ENCODE results near the gene CCDC69. TPM values are rescaled to one million over a fixed set of nuclear protein-coding genes. Genes with fewer than 3 reads are reported as not detected.
"Not testable (repeated sequence)": the region's sequence is repeated elsewhere in the genome, so short reads cannot be mapped to it uniquely, and the experiment has no call there.

The CCDC69 gene
- total RNA-seq, 1 donor from 2014 or later, result 0.78 TPM

GRCh38 chr5:151245680-151246219 lies 21.9 kb upstream of the CCDC69 start:
- no peak for DNase-seq

GRCh38 chr5:151244206-151244605 lies 20.3 kb upstream of the CCDC69 start:
- no peak for DNase-seq

DNA sequence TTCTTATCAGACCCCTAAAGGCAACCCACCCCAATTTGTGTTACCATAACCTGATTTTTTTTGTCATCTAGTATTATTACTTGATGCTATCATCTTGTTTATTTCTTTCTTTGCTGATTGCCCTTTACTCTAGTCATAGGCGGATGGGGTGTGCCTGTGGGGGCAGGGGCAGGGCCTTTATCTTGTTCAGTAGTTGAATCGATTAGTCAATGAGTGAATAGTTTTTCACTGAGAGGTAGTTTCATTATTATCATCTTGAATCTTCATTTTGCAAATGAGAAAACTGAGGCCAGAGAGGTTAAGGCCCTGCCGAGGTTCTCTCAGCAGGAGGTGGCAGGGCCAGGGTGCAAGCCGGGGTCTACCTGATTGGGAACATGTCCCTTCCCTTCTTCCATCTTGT lies 19.7 kb upstream of the CCDC69 start:
- DNase-seq, result no peak

DNA sequence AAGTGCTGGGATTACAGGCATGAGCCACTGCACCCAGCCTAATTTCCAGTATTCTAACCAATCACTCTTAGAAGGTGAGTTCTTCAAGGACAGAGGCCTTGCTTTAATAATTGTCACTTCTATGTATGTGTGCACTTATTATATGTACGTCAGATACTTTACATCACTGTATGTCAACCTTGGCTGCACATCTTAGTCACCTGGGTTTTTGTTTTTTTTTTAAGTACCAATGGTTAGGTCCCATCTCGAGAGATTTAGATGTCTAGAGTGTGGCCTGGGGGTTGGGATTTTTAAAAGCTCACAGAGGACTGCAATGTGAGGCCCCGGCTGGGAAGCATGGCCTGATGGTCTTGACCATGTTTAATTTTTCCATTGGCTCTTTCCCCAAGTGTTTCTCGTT lies 19.2 kb upstream of the CCDC69 start:
- DNase-seq, result no peak

- no peak for DNase-seq
Observed at GRCh38 chr5:151240924-151241635, 17.2 kb upstream of the CCDC69 start.

DNA sequence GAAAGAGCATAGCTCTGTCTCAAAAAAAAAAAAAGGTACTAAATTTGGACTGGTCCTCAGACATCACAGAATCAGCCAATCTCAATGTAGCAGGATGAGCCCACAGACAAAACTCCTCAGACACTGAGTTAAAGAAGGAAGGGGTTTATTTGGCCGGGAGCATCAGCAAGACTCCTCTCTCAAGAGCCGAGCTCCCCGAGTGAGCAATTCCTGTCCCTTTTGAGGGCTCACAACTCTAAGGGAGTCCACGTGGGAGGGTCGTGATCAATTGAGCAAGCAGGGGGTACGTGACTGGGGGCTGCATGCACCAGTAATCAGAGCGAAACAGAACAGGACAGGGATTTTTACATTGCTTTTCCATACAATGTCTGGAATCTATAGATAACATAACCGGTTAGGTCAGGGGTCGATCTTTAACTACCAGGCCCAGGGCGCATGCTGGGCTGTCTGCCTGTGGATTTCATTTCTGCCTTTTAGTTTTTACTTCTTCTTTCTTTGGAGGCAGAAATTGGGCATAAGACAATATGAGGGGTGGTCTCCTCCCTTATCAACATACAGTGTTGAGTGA lies 16.5 kb upstream of the CCDC69 start:
- not testable (repeated sequence) for DNase-seq

DNA sequence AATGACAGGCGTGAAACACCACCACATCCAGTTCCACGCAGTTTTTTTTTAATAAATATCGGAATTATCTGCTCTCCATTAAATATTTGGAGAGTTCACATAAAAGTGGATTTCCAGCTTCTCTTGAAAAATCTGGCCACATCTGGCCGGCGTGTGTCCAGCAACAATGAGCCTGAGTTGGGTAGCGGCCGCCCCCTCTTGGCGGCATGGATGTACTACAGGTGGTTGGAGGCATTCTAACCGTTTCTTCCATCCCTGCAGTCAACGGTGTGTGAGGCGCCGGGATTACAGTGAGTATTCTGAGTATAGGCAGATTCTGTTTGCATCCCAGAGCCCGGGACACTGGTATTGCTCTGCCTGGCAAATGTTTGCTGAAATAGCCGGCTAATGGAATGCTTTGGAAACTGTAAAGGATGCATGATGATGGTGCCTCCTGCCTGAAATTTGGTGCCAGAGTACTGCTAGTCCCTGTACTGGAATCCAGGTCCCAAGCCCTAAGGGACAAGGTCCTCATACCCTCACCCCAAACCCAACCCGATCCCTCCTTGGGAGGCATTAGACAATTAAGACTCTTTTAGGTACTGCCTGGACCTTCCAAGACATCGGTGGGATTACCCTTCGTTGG lies 15.5 kb upstream of the CCDC69 start:
- no peak for DNase-seq

DNA sequence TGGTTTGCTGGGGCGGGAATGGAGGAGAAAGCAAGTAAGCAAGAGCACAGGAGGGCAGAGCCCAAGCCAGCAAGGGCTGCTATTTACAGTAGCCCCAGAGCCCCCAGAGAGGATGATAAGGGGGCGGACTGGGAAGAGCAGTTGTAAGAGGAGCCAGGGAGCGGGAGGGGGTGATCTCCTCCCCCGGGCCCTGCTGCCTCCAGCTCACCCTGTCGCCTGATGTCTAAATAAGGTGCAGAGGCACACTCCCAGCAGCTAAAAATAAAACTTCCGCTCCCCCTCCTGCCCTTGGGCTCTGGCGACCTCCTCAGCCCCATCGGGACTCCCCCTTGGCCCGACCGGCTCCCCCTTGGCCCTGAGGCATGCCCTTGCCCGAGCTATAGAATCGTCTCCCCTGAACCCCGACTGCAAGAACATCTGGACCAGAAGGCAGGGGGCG lies 14.4 kb upstream of the CCDC69 start:
- no peak for DNase-seq

DNA sequence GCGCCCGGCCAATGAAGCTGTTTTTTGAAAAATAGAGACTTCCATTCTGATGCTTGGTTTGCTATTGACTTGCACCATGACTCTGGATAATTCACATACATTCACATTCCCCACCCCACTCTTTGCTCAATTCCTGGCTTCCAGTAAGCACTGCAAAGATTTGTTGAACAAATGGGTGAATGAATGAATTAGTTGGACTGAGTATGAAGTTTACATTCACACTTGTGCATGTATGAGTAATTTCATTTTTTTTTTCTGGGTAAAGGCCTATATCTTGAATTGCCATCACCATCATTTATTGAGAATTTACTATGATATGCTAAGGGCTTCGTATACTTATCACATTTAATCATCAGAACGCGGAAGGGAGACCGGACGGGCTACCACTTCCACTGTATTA lies 13.8 kb upstream of the CCDC69 start:
- DNase-seq, result no peak

DNA sequence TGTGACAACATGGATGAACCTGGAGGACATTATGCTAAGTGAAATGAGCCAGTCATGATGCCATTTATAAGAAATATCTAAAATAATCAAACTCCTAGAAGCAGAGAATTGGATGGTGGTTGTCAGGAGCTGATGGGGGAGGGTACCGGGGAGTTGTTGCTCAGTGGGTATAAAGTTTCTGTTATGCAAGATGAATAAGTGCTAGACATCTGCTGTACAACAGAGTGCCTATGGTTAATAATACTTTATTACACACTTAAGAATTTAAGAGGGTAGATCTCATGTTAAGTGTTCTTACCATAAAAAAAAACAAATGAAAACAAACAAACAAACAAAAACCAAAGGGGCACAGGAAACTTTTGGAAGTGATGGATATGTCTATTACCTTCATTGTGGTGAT lies 13.0 kb upstream of the CCDC69 start:
- DNase-seq, result no peak

DNA sequence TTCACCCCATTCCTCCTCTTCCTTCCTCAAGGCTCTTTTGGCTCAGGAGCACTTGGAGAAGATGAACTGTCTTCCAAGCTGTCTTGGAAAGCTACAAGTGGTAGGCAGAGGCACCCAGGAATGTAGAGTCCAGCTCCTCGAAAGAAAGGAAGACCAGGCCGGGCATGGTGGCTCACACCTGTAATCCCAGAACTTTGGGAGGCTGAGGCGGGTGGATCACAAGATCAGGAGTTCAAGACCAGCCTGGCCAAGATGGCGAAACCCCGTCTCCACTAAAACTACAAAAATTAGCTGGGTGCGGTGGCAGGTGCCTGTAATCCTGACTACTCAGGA lies 11.3 kb upstream of the CCDC69 start:
- not testable (repeated sequence) for DNase-seq

GRCh38 chr5:151234476-151235238 lies 10.8 kb upstream of the CCDC69 start:
- DNase-seq, result no peak

- DNase-seq, result no peak
Observed at GRCh38 chr5:151233616-151234085, 9.8 kb upstream of the CCDC69 start.

DNA sequence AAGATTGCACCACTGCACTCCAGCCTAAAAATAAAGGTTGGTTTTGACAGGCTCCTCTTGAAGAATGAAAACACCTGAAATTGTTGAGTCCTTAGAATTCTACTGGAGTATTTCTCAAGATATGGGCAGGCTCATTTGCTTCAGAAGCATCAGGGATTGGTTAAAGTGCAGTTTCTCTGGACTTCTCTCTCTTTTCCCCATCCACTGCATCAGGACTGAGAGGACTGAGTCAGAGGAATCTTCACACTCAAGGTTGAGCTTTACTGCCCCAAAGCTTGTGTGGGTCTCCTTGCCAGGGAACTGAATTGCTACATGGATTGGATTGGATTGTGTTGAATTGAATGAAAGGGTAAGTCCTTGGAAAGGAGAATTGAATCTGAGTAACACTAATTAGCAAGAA lies 7.5 kb upstream of the CCDC69 start:
- DNase-seq, result no peak

DNA sequence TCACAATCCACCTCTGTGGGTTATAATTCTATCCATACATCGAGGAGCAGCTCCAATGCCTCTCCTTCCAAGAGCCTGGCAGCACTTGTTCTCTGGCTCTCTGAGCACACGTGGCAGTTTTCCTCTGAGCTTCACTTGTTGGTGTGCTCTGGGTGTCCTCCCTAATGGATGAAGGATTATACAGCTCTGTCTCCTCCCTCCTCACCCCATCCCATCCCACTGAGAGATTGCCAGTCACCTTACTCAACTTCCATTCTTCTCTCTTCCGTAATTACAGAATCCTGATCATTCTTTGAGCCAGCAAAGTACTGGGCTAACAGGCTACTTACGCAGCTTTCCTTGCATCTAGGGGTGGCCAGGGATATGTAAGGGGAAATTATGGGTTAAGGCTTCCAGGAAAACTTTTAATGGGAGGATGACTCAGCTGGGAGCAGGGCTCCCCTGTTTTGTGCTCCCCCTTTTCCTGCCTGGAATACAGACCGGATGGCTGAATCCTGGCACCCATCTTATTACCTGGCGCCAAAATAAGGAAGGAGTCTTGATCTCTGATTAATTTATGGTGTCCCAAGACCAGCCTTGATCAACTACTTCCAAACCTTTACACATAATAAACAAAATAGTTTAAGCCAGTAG lies 6.3 kb upstream of the CCDC69 start:
- no peak for DNase-seq

- no peak for DNase-seq
Observed at GRCh38 chr5:151228986-151229385, 5.1 kb upstream of the CCDC69 start.

GRCh38 chr5:151227918-151228447 lies 4.1 kb upstream of the CCDC69 start:
- no peak for DNase-seq

DNA sequence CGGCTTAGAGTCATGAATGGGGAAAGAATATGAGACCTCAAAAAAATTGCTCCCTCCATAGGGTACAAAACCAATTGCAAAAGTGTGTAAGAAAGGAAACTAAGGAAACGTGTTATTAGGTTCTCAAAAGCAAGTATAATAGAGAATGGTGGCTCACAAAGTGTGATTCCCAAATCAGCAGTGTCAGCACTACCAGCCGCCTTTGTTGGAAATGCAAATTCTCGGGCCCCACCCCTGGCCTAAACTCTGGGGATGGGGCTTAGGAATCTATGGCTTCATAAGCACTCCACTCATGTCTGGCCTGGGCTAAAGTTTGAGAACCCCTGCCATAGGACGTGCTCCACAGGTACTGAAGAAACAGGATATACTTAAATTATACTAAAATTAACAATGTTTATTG lies 1.6 kb upstream of the CCDC69 start:
- DNase-seq, result no peak

GRCh38 chr5:151225071-151225470 lies 1.2 kb upstream of the CCDC69 start:
- no peak for DNase-seq

DNA sequence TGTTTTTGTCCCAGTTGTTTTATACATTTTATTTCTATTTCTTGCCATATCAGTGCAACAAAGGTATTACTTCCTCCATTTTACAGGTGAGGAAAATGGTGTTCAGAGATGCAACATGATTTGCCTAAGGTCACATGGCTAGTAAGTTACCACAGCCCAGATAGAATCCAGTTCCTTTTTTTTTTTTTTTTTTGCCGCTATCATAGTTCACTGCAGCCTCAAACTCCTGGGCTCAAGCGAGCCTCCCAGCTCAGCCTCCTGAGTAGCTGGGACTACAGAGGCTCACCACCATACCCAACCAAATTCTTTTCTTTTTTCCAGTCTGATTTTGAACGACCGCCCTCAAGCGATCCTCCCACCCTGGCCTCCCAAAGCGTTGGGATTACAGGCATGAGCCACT lies 480 bp upstream of the CCDC69 start:
- no peak for DNase-seq

- DNase-seq, result no peak
Observed at GRCh38 chr5:151222790-151223446, 974 bp downstream of the CCDC69 start.
